OCI-LY3 (cell line): ENCODE data around the gene PIK3C2A.

Experiments
- H2AFZ ChIP-seq: fragments of 200-600, 300-600 bp; shearing (Covaris generic); 2 replicates; pipeline ENCODE4 v1.6.0; 2014; ENCODE audit warnings: antibody characterized with exemption, low read depth, low read length
- H3K27ac ChIP-seq: fragments of 200-600, 300-600 bp; sonication (generic); 2 replicates; pipeline ENCODE4 v1.5.1; 2014; ENCODE audit warnings: mild to moderate bottlenecking, low read length, moderate library complexity, mixed read lengths
- H3K27me3 ChIP-seq: fragments of 200-600, 300-600 bp; sonication (generic); 2 replicates; pipeline ENCODE4 v1.6.1; 2014; ENCODE audit warnings: low read depth, low read length, mixed read lengths
- H3K36me3 ChIP-seq: fragments of 200-600, 300-600 bp; sonication (generic); replicated peaks from 2 replicates; pipeline ENCODE3; 2014; ENCODE audit warnings: low read depth, low read length, mixed read lengths
- H3K4me1 ChIP-seq: fragments of 300-600, 200-600 bp; sonication (generic); 2 replicates; pipeline ENCODE4 v1.6.1; 2014; ENCODE audit warnings: low read length, mixed read lengths
- H3K4me2 ChIP-seq: fragments of 200-600, 300-600 bp; sonication (generic); 2 replicates; pipeline ENCODE4 v1.6.1; 2014; ENCODE audit warnings: low read length, mixed read lengths
- H3K4me3 ChIP-seq: fragments of 300-600, 200-600 bp; sonication (generic); 2 replicates; pipeline ENCODE4 v1.5.1; 2014; ENCODE audit warnings: antibody characterized with exemption, mild to moderate bottlenecking, low read length, moderate library complexity
- H3K79me2 ChIP-seq: fragments of 300-600, 200-600 bp; shearing (Covaris generic); 2 replicates; pipeline ENCODE4 v1.6.1; 2014; ENCODE audit warnings: mild to moderate bottlenecking, low read length, mixed read lengths
- H3K9ac ChIP-seq: fragments of 300-600, 200-600 bp; shearing (Covaris generic); 2 replicates; pipeline ENCODE4 v1.6.0; 2014; ENCODE audit warnings: mild to moderate bottlenecking, low read length, moderate library complexity
- H3K9me3 ChIP-seq: fragments of 200-600, 300-600 bp; shearing (Covaris generic); 2 replicates; pipeline ENCODE4 v1.6.1; 2014; ENCODE audit warnings: low read length, mixed read lengths; ENCODE audit not compliant: insufficient read depth
- H4K20me1 ChIP-seq: fragments of 200-600, 300-600 bp; sonication (generic); 2 replicates; pipeline ENCODE4 v1.6.1; 2016; ENCODE audit warnings: low read length, mixed read lengths; ENCODE audit not compliant: insufficient read depth
- CTCF ChIP-seq: fragments of 200-600, 300-600 bp; sonication (generic); IDR thresholded peaks from 2 replicates; pipeline ENCODE4 v1.5.1; 2014; ENCODE audit warnings: antibody characterized with exemption, low read length, low read depth
- EZH2phosphoT487 ChIP-seq: fragments of 200-600 bp; shearing (Covaris generic); IDR thresholded peaks from 2 replicates; pipeline ENCODE4 v1.6.1; 2018; ENCODE audit warnings: antibody characterized with exemption, mixed run types, low read depth

PIK3C2A gene

GRCh38 chr11:17206463-17206862 is 1.3 kb downstream of the PIK3C2A start:
- Histone ChIP-seq H3K4me1 (peaks cover 28% of the 10 kb centered on the region), H3K79me2 (peaks cover 40% of the 10 kb centered on the region), H3K27me3 (no peaks in the 10 kb centered on the region), H3K9ac (peak overlapping the region; percentile 80; the same call in 1 of the 2 replicates), H3K27ac (no peak overlapping the region), H3K36me3 (peaks cover 8% of the 10 kb centered on the region), H3K9me3 (no peaks in the 10 kb centered on the region), H3K4me2 (peak overlapping the region; percentile 94), H4K20me1 (peaks cover 13% of the 10 kb centered on the region), H3K4me3 (peak overlapping the region; percentile 84), H2AFZ (no peak overlapping the region)
- TF ChIP-seq EZH2phosphoT487 (no peak), CTCF (no peak)

GRCh38 chr11:17197431-17197898 is 10.3 kb downstream of the PIK3C2A start:
- Histone ChIP-seq H3K4me2 (no peak overlapping the region), H3K27ac (no peak overlapping the region)

DNA sequence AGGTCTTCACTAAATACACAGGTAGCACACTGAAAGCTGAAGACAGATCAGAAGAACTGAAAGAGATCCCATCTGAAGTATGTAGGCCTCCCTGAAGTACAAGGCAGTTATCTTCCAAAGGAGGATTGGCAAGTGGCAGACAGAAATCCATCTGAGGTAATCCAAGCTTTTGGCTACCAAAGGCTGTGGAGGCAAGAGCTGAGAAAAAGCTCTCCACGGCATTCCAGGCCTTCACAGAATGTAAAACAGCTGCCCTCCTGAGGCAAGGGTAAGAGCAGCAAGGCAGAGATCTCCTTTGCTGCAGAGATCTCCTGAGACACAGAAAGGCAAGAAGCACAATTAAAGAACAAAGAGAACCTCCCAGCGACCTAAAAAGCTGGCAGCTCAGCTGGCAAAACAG is 19.1 kb downstream of the PIK3C2A start:
- TF ChIP-seq EZH2phosphoT487 = no peak
- TF ChIP-seq CTCF = no peak
- H3K4me3 ChIP-seq = no peak overlapping the region
- H3K9me3 ChIP-seq = no peaks in the 10 kb centered on the region
- no peak overlapping the region for H3K4me2 ChIP-seq
- peaks cover 30% of the 10 kb centered on the region for H4K20me1 ChIP-seq
- H3K27ac ChIP-seq = no peak overlapping the region
- no peaks in the 10 kb centered on the region for H3K27me3 ChIP-seq
- H3K4me1 ChIP-seq = no peaks in the 10 kb centered on the region
- no peak overlapping the region for H3K9ac ChIP-seq
- H3K79me2 ChIP-seq = peaks cover 4% of the 10 kb centered on the region
- peaks cover 4% of the 10 kb centered on the region for H3K36me3 ChIP-seq
- H2AFZ ChIP-seq = no peak overlapping the region

More at GRCh38 chr11:17197431-17197898, 10.3 kb downstream of the PIK3C2A start:
- H3K36me3 ChIP-seq = no peaks in the 10 kb centered on the region
- H3K9ac ChIP-seq = no peak overlapping the region
- peaks cover 27% of the 10 kb centered on the region for H3K79me2 ChIP-seq
- peaks cover 12% of the 10 kb centered on the region for H4K20me1 ChIP-seq
- H2AFZ ChIP-seq = no peak overlapping the region
- H3K4me3 ChIP-seq = no peak overlapping the region
- H3K27me3 ChIP-seq = no peaks in the 10 kb centered on the region
- TF ChIP-seq CTCF (no peak), EZH2phosphoT487 (no peak)
- H3K4me1 ChIP-seq = no peaks in the 10 kb centered on the region
- H3K9me3 ChIP-seq = no peaks in the 10 kb centered on the region

DNA sequence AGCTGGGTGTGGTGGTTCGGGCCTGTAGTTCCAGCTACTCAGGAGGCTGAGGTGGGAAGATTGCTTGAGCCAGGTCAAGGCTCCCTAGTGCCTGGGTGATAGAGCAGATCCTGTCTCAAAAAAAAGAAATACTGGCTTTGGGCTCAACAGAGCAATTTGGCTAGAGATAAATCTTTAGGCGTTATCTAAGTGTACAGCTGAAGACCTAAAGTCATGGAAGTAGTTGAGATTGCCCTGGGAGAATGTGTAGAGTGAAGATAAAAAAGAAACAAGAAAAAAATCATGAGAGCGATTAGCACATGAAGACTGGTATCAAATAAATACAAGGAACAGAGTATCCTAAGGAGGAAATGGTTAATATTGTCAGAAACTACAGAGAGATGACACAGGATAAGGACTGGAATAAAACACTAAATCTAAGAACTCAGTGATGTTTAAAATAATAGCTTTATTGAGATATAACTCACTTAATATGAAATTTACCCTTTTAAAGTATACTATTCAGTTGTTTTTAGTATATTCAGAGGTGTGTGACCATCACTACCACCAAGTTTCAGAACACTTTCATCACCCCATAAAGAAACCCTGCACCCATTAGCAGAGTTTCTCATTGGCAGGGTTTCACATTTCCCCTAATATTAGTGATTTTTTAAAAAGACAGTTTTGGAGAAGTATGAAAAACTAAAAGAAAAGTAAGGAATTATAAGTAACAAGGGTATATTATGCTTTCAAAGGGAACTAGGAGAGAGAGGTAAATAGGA is 20.7 kb downstream of the PIK3C2A start:
- Histone ChIP-seq H4K20me1 (peaks cover 25% of the 10 kb centered on the region), H3K36me3 (peaks cover 4% of the 10 kb centered on the region), H3K27me3 (no peaks in the 10 kb centered on the region), H3K4me3 (no peak overlapping the region), H3K4me2 (no peak overlapping the region), H3K79me2 (peaks cover 6% of the 10 kb centered on the region), H3K27ac (no peak overlapping the region), H3K9me3 (no peaks in the 10 kb centered on the region), H3K4me1 (no peaks in the 10 kb centered on the region), H2AFZ (no peak overlapping the region), H3K9ac (no peak overlapping the region)
- TF ChIP-seq EZH2phosphoT487 (no peak), CTCF (no peak)
